ENCODE measurements around the gene RDH5. TPM values are rescaled to one million over a fixed set of nuclear protein-coding genes. Genes with fewer than 3 reads are reported as not detected.
A peak's percentile ranks its signal among the peaks of the same experiment; 100 is the strongest.

Gene RDH5
- total and polyA plus RNA-seq, 8 donors = 1.3 to 12.6 (median 3.4) TPM

DNA sequence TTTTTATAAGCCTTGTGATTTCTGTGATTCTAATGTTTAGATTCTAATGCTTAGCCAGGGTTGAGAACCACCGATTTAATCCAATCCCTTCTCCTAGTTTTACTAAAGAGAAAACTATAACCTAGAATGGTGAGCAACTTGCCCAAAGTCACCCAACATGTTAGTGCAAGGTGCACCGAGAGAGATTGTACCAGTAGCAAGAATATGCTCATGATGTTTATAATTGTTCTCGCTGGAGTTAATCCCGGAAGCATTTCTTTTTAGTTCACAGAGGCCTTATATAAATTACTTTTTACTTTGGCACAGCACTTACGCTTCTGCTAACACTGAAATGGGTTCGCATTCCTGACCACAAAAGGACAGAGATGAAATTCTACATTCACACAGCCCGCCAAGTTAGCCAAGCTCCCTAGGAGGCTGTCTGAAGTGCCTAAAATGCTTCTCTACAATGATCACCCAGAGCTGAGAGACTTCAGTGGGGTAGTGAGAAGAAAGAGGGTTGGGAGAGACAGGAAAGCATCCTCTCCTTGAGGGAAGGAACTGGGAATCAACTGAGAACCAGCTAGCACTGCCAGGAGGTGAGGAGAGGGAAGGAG is 4.9 kb upstream of the RDH5 start:
- ATAC-seq = no peak
- intact Hi-C loops (cut with DNase I) = no loop called here
- Histone ChIP-seq H3K4me3 (peak overlapping the region; percentile 55 to 77 (median 66)), H3K36me3 (no peaks in the 10 kb centered on the region), H3K27ac (peak overlapping the region; percentile 85 to 96 (median 90)), H3K9me3 (no peaks in the 10 kb centered on the region), H3K27me3 (no peaks in the 10 kb centered on the region), H3K4me1 (peaks cover 15 to 37% (median 25%) of the 10 kb centered on the region in 3 donors)
- no peak for DNase-seq
- peak; percentile 5 for FAIRE-seq
- TF ChIP-seq, protein P1, sequence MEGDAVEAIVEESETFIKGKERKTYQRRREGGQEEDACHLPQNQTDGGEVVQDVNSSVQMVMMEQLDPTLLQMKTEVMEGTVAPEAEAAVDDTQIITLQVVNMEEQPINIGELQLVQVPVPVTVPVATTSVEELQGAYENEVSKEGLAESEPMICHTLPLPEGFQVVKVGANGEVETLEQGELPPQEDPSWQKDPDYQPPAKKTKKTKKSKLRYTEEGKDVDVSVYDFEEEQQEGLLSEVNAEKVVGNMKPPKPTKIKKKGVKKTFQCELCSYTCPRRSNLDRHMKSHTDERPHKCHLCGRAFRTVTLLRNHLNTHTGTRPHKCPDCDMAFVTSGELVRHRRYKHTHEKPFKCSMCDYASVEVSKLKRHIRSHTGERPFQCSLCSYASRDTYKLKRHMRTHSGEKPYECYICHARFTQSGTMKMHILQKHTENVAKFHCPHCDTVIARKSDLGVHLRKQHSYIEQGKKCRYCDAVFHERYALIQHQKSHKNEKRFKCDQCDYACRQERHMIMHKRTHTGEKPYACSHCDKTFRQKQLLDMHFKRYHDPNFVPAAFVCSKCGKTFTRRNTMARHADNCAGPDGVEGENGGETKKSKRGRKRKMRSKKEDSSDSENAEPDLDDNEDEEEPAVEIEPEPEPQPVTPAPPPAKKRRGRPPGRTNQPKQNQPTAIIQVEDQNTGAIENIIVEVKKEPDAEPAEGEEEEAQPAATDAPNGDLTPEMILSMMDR (IDR thresholded peaks at IDR 0.05) = no peak
- WGBS, 2 donors = 54 to 63% methylated on average over 7 of the region's 7 CpGs

DNA sequence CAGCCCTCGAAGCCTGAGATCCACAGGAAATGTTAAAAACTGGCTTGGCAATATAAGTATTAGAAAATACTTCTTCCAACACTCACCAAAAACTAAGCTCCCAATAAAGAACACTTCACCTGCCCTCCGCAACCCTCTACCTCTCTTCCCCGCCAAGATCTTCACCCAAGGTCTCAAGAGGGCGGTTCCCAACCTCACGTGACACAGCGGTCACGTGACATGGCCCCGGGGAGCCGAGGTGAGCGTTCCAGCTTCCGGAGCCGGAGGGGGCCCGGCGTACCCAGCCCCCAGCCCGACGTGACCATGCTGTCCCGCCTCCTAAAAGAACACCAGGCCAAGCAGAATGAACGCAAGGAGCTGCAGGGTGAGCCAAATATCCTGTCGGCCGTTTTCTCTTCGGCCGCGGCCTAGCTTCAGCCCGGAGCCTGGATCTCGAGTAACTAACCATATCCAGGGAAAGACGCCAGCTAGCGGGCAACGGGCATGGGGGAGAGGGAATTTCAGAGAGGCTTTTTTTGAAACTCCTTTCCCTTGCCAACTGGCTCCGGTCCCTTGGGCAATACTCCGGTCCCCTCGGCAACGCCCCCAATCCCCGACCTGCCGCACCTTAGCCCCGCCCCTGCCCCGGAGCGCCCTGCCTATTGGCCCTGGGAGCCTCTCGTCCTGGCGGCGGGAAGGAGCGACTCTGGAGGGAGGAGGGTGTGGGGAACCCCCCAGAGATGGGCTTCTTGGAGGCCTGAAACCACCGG is 4.2 kb upstream of the RDH5 start, which contains the start of gene BLOC1S1:
BLOC1S1 (plus strand) TSS at position 214 of the 749 bp plus-strand sequence; CDS start at position 220, 6 bp downstream.
- H3K4me3 ChIP-seq = peak within 1 kb of the TSS; percentile 55 to 77 (median 66)
- no peaks in the 10 kb centered on the region for H3K9me3 ChIP-seq
- H3K27me3 ChIP-seq = no peaks in the 10 kb centered on the region
- ATAC-seq (peak; percentile 80 to 86 (median 84)), FAIRE-seq (no peak), DNase-seq (peak; percentile 91 to 99 (median 96))
- no peaks in the 10 kb centered on the region for H3K36me3 ChIP-seq
- H3K4me1 ChIP-seq = peaks cover 15 to 44% (median 31%) of the 10 kb centered on the region in 3 donors
- intact Hi-C loops (cut with DNase I) = no loop called here
- H3K27ac ChIP-seq = peak within 1 kb of the TSS; percentile 85 to 96 (median 90)
- TF ChIP-seq, protein P1 (IDR thresholded peaks at IDR 0.05) = no peak
- 0 to 1% methylated on average over 42 of the region's 42 CpGs for WGBS, 2 donors

DNA sequence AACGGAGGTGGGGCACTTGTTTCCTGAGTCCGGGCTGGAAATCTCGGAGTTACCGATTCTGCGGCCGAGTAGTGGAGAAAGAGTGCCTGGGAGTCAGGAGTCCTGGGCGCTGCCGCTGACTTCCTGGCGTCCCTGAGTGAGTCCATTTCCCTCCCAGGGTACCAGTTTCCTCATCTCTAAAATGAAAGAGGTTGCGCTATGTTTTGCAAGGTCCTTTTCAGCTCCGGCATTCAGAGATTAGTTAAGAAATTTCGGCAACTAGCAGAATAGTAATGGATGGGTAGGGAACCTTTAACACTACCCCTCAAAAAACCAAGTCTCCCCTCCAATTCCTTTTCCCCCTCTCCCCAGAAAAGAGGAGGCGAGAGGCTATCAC is 3.6 kb upstream of the RDH5 start:
- Histone ChIP-seq H3K9me3 (no peaks in the 10 kb centered on the region), H3K4me1 (peaks cover 15 to 46% (median 31%) of the 10 kb centered on the region in 3 donors), H3K27ac (peak overlapping the region; percentile 85 to 96 (median 90)), H3K36me3 (no peaks in the 10 kb centered on the region), H3K4me3 (peak overlapping the region; percentile 55 to 77 (median 66)), H3K27me3 (no peaks in the 10 kb centered on the region)
- WGBS, 2 donors = 1 to 5% methylated on average over 13 of the region's 13 CpGs
- FAIRE-seq (no peak), DNase-seq (no peak), ATAC-seq (peak in 3 of 4 donors; percentile 4 to 11 (median 11))
- intact Hi-C loops (cut with DNase I) = no loop called here
- TF ChIP-seq, protein P1 (IDR thresholded peaks at IDR 0.05) = no peak

DNA sequence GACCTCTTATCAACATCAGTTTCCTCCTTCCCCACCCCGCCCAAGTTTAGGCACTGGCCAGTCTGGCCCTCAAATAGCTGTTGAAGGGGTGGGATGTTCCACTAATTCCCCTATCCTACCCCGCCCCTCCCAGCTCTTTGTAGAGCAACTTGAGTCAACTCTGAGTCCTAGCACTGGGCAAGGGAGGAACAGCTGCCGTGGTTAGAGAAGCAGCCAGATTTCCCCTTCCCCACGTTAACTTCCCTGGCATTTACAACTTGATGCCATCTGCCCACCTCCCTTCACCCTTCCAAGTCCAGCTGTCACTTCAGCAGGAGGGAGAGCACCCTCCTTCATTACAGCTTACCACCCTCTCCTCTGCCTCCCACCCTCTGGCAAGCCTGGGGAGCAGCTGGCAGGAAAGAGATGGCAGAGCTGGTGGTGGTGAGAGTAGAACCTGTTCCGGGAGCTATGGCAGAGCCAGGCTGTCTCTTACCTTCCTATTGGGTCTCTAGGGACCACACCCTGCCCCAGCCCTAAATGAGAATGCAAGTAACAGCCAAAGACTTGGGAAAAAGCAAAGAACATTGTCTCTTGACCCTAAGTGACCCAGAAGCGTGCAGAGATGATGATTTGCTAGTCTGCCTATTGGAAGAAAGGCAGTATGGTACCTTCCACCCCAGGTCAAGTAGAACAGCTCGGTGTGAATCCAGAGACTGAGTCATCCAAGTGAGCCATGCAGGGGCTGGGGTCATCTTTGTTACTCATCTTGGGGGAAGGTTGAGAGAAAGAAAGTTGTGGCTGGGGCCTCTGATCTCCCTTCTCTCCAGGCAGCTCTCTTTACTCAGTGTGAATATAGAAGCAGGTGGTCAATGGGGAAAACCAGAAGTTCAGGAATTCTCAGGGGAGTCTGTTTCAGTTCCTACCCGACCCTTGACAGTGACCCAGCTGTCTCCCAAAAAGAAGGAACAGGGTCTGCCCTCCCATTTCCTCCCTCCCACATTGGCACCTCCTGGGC is 2.9 kb upstream of the RDH5 start:
- DNase-seq (no peak), ATAC-seq (no peak), FAIRE-seq (no peak)
- intact Hi-C loops (cut with DNase I) = no loop called here
- peak overlapping the region; percentile 55 to 77 (median 66) for H3K4me3 ChIP-seq
- peak overlapping the region in 3 of 4 donors; percentile 9 to 87 (median 85) for H3K27ac ChIP-seq
- TF ChIP-seq, protein P1 (IDR thresholded peaks at IDR 0.05) = no peak
- WGBS, 2 donors = 51 to 64% methylated on average over 8 of the region's 8 CpGs
- peaks cover 15 to 46% (median 31%) of the 10 kb centered on the region in 3 donors for H3K4me1 ChIP-seq
- H3K9me3 ChIP-seq = no peaks in the 10 kb centered on the region
- no peaks in the 10 kb centered on the region for H3K36me3 ChIP-seq
- H3K27me3 ChIP-seq = no peaks in the 10 kb centered on the region

All from pancreas (tissue), 10 donors.